HEK293 (cell line): Measurements from ENCODE around the gene DEAF1.

Experiments
- CTCF ChIA-PET: fragments of 350-600 bp; formaldehyde crosslinking; extraction: SDS; loops from one replicate; lab custom pipeline; 2021; ENCODE audit warnings: antibody characterized with exemption; lab: Yijun Ruan, JAX
- POLR2A ChIA-PET: fragments of 300-600 bp; formaldehyde crosslinking; extraction: SDS; loops from one replicate; lab custom pipeline; 2020; ENCODE audit warnings: antibody characterized with exemption, inconsistent platforms; lab: Yijun Ruan, JAX
- H3K27ac ChIP-seq: fragments of 200-500 bp; sonication (Bioruptor generic); 2 replicates; pipeline ENCODE4 v1.5.1; 2014; ENCODE audit warnings: low read depth, low read length, control low read depth, inconsistent platforms; ENCODE audit errors: extremely low read depth
- H3K36me3 ChIP-seq, 2 experiments: fragments of 200-500 bp in 1 of 2; sonication (Bioruptor generic) in 1 of 2; 1 replicate in 1 of 2; 2 replicates in 1 of 2; pipeline ENCODE4 v1.5.1; 2014 to 2017; ENCODE audit warnings: inconsistent platforms in 2 of 2, low read length in 2 of 2; ENCODE audit not compliant: control insufficient read depth in 2 of 2, insufficient read depth in 1 of 2
- H3K4me1 ChIP-seq: fragments of 200-500 bp; sonication (Bioruptor generic); 2 replicates; pipeline ENCODE4 v1.5.1; 2014; ENCODE audit warnings: mild to moderate bottlenecking, low read length, inconsistent platforms; ENCODE audit not compliant: control insufficient read depth, insufficient read depth
- H3K4me3 ChIP-seq: 2 replicates; pipeline ENCODE4 v1.5.1; 2011; ENCODE audit warnings: low read depth, mild to moderate bottlenecking, control low read depth, low read length, moderate library complexity
- H3K9me3 ChIP-seq: fragments of 200-500 bp; sonication (Bioruptor generic); 2 replicates; pipeline ENCODE4 v1.5.1; 2014; ENCODE audit warnings: low read depth, low read length, inconsistent platforms; ENCODE audit not compliant: control insufficient read depth, insufficient read depth
- EGR2 ChIP-seq: fragments of 450-650 bp; formaldehyde crosslinking; IDR thresholded peaks from 2 replicates; pipeline ENCODE4 v1.5.1; 2016; ENCODE audit warnings: low read depth, missing biosample characterization, missing genetic modification characterization
- HOXD13 ChIP-seq: sonication (generic); formaldehyde crosslinking; IDR thresholded peaks from 2 replicates; pipeline ENCODE4 v1.8.0; 2022; ENCODE audit warnings: missing genetic modification reagents, borderline replicate concordance
- PBX3 ChIP-seq: sonication (generic); formaldehyde crosslinking; IDR thresholded peaks from 2 replicates; pipeline ENCODE4 v1.8.1; 2022; ENCODE audit warnings: mild to moderate bottlenecking, moderate library complexity, missing genetic modification reagents
- SETDB1 ChIP-seq: IDR thresholded peaks from one replicate; pipeline ENCODE4 v1.6.1; 2017; ENCODE audit warnings: mild to moderate bottlenecking, low read length, moderate library complexity, mixed read lengths; ENCODE audit not compliant: insufficient read length
- YY2 ChIP-seq: fragments of 450-650 bp; formaldehyde crosslinking; IDR thresholded peaks from 2 replicates; pipeline ENCODE4 v1.5.1; 2016; ENCODE audit warnings: missing biosample characterization, missing genetic modification characterization
- ZFHX2 ChIP-seq: fragments of 450-650 bp; formaldehyde crosslinking; conservative IDR thresholded peaks from 2 replicates; pipeline ENCODE4 v1.5.1; 2016; ENCODE audit warnings: missing biosample characterization, missing genetic modification characterization
- ZIC2 ChIP-seq: fragments of 450-650 bp; formaldehyde crosslinking; IDR thresholded peaks from 2 replicates; pipeline ENCODE4 v1.5.1; 2016; ENCODE audit warnings: missing biosample characterization, missing genetic modification characterization
- ZNF174 ChIP-seq: fragments of 450-650 bp; formaldehyde crosslinking; IDR thresholded peaks from 2 replicates; pipeline ENCODE4 v1.5.0; 2017; ENCODE audit warnings: missing biosample characterization, mild to moderate bottlenecking, missing genetic modification characterization
- ZNF2 ChIP-seq: fragments of 450-650 bp; formaldehyde crosslinking; IDR thresholded peaks from 2 replicates; pipeline ENCODE4 v1.5.1; 2016; ENCODE audit warnings: missing biosample characterization, missing genetic modification characterization
- ZNF341 ChIP-seq: fragments of 450-650 bp; formaldehyde crosslinking; IDR thresholded peaks from 2 replicates; pipeline ENCODE4; 2016; ENCODE audit warnings: low read depth, missing biosample characterization, missing genetic modification characterization
- ZNF404 ChIP-seq: fragments of 450-650 bp; formaldehyde crosslinking; IDR thresholded peaks from 2 replicates; pipeline ENCODE4 v1.5.1; 2017; ENCODE audit warnings: missing biosample characterization, missing genetic modification characterization
- ZNF423 ChIP-seq: fragments of 450-650 bp; formaldehyde crosslinking; IDR thresholded peaks from 2 replicates; pipeline ENCODE4 v1.5.1; 2016; ENCODE audit warnings: missing biosample characterization, missing genetic modification characterization
- ZNF433 ChIP-seq: fragments of 450-650 bp; formaldehyde crosslinking; IDR thresholded peaks from 2 replicates; pipeline ENCODE4 v1.5.1; 2016; ENCODE audit warnings: missing biosample characterization, missing genetic modification characterization, low read depth
- ZNF548 ChIP-seq: fragments of 450-650 bp; formaldehyde crosslinking; IDR thresholded peaks from 2 replicates; pipeline ENCODE4 v1.5.1; 2016; ENCODE audit warnings: missing biosample characterization, missing genetic modification characterization
- ZNF555 ChIP-seq: fragments of 450-650 bp; formaldehyde crosslinking; conservative IDR thresholded peaks from 2 replicates; pipeline ENCODE4 v1.5.1; 2017; ENCODE audit warnings: missing biosample characterization, mild to moderate bottlenecking, missing genetic modification characterization, inconsistent platforms
- ZNF610 ChIP-seq: fragments of 450-650 bp; formaldehyde crosslinking; IDR thresholded peaks from 2 replicates; pipeline ENCODE4 v1.5.1; 2016; ENCODE audit warnings: missing biosample characterization, missing genetic modification characterization, borderline replicate concordance
- ZNF629 ChIP-seq: fragments of 450-650 bp; formaldehyde crosslinking; IDR thresholded peaks from 2 replicates; pipeline ENCODE4 v1.5.1; 2017; ENCODE audit warnings: missing biosample characterization, missing genetic modification characterization
- ZNF658 ChIP-seq: fragments of 450-650 bp; formaldehyde crosslinking; IDR thresholded peaks from 2 replicates; pipeline ENCODE4; 2016; ENCODE audit warnings: missing biosample characterization, missing genetic modification characterization
- ZNF777 ChIP-seq: fragments of 450-650 bp; formaldehyde crosslinking; IDR thresholded peaks from 2 replicates; pipeline ENCODE4 v1.5.1; 2017; ENCODE audit warnings: missing biosample characterization, missing genetic modification characterization, borderline replicate concordance
- ZNF792 ChIP-seq: fragments of 450-650 bp; formaldehyde crosslinking; IDR thresholded peaks from 2 replicates; pipeline ENCODE4 v1.5.1; 2016; ENCODE audit warnings: missing biosample characterization, missing genetic modification characterization
- ZNF830 ChIP-seq: fragments of 450-650 bp; IDR thresholded peaks from 2 replicates; pipeline ENCODE4 v1.5.0; 2018; ENCODE audit warnings: missing biosample characterization, missing genetic modification characterization, low read depth, mild to moderate bottlenecking, moderate library complexity
- TF ChIP-seq, protein P1 (sequence below): fragments of 450-650 bp; formaldehyde crosslinking; IDR thresholded peaks from 2 replicates; pipeline ENCODE4 v1.5.1; 2016; ENCODE audit warnings: missing biosample characterization, missing genetic modification characterization
- TF ChIP-seq, protein P2 (sequence below): fragments of 450-650 bp; formaldehyde crosslinking; IDR thresholded peaks from 2 replicates; pipeline ENCODE4 v1.5.1; 2016; ENCODE audit warnings: missing biosample characterization, missing genetic modification characterization, borderline replicate concordance
- TF ChIP-seq, protein P3 (sequence below): fragments of 450-650 bp; formaldehyde crosslinking; IDR thresholded peaks from 2 replicates; pipeline ENCODE4 v1.5.1; 2017; ENCODE audit warnings: missing biosample characterization, mild to moderate bottlenecking, missing genetic modification characterization, moderate library complexity

The DEAF1 gene

DNA sequence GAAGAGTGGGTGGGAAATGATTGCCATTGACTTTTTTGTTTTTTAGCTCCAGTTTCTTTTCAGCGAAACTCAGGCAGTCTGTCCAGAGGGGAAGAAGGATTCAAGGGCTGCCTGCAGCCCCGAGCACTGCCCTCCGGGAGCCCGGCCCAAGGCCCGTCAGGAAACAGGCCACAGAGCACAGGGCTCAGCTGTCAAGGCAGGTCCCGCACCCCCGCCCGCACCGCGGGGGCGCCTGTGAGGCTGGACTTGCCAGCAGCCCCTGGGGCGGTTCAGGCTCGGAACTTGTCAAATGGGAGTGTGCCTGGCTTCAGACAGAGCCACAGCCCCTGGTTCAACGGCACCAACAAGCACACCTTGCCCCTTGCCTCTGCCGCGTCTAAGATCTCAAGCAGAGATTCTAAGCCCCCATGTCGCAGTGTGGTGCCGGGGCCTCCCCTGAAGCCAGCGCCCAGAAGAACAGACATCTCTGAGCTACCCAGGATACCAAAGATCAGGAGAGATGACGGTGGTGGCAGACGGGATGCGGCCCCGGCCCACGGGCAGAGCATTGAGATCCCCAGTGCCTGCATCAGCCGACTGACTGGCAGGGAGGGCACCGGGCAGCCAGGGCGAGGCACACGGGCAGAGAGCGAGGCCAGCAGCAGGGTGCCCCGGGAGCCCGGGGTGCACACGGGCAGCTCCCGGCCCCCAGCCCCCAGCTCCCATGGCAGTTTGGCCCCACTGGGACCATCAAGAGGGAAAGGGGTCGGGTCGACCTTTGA, 87.8 kb downstream of the DEAF1 start (continued):
- TF ChIP-seq, protein P1, sequence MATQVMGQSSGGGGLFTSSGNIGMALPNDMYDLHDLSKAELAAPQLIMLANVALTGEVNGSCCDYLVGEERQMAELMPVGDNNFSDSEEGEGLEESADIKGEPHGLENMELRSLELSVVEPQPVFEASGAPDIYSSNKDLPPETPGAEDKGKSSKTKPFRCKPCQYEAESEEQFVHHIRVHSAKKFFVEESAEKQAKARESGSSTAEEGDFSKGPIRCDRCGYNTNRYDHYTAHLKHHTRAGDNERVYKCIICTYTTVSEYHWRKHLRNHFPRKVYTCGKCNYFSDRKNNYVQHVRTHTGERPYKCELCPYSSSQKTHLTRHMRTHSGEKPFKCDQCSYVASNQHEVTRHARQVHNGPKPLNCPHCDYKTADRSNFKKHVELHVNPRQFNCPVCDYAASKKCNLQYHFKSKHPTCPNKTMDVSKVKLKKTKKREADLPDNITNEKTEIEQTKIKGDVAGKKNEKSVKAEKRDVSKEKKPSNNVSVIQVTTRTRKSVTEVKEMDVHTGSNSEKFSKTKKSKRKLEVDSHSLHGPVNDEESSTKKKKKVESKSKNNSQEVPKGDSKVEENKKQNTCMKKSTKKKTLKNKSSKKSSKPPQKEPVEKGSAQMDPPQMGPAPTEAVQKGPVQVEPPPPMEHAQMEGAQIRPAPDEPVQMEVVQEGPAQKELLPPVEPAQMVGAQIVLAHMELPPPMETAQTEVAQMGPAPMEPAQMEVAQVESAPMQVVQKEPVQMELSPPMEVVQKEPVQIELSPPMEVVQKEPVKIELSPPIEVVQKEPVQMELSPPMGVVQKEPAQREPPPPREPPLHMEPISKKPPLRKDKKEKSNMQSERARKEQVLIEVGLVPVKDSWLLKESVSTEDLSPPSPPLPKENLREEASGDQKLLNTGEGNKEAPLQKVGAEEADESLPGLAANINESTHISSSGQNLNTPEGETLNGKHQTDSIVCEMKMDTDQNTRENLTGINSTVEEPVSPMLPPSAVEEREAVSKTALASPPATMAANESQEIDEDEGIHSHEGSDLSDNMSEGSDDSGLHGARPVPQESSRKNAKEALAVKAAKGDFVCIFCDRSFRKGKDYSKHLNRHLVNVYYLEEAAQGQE (tag by site-specific recombination): no peak
- TF ChIP-seq ZNF433 (tag by site-specific recombination) (no peak), ZNF610 (tag by site-specific recombination) (no peak), HOXD13 (CRISPR knock-in tag) (no peak), ZNF2 (tag by site-specific recombination) (no peak), ZNF658 (tag by site-specific recombination) (no peak), ZNF777 (tag by site-specific recombination) (no peak)

DNA sequence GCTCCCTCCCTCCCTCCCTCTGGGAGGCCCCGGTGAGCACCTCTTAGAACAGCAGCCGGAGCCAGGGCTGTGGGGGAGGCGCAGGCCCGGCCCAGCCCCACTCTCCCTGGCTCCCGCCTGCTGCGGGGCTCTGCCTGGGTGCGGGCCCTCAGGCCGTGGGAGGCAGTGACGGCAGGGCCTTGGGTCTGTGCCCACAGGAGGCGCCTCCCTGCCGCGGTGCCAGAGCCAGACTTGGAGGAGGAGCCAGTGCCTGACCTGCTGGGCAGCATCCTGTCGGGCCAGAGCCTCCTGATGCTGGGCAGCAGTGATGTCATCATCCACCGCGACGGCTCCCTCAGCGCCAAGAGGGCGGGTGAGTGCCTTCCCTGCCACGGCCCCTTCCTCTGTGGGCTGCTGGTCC, 88.8 kb downstream of the DEAF1 start:
- ChIA-PET CTCF (interaction anchor here (0.6 to 0.7 kb wide), 2 partner anchors 109 to 178 kb away, joined by 3 to 4 read pairs; no protein-coding TSS in a partner anchor), POLR2A (no interaction called here)
- no peak overlapping the region for H3K4me3 ChIP-seq
- TF ChIP-seq ZNF404: no peak
- no peak for TF ChIP-seq ZNF423 (tag by site-specific recombination)
- TF ChIP-seq ZIC2: peak; percentile 87
- peak; percentile 49 for TF ChIP-seq ZFHX2 (tag by site-specific recombination)
- TF ChIP-seq ZNF830 (tag by site-specific recombination): no peak
- TF ChIP-seq ZNF174 (tag by site-specific recombination): no peak
- TF ChIP-seq ZNF548 (tag by site-specific recombination): no peak
- TF ChIP-seq ZNF629 (tag by site-specific recombination): no peak
- TF ChIP-seq, protein P2, sequence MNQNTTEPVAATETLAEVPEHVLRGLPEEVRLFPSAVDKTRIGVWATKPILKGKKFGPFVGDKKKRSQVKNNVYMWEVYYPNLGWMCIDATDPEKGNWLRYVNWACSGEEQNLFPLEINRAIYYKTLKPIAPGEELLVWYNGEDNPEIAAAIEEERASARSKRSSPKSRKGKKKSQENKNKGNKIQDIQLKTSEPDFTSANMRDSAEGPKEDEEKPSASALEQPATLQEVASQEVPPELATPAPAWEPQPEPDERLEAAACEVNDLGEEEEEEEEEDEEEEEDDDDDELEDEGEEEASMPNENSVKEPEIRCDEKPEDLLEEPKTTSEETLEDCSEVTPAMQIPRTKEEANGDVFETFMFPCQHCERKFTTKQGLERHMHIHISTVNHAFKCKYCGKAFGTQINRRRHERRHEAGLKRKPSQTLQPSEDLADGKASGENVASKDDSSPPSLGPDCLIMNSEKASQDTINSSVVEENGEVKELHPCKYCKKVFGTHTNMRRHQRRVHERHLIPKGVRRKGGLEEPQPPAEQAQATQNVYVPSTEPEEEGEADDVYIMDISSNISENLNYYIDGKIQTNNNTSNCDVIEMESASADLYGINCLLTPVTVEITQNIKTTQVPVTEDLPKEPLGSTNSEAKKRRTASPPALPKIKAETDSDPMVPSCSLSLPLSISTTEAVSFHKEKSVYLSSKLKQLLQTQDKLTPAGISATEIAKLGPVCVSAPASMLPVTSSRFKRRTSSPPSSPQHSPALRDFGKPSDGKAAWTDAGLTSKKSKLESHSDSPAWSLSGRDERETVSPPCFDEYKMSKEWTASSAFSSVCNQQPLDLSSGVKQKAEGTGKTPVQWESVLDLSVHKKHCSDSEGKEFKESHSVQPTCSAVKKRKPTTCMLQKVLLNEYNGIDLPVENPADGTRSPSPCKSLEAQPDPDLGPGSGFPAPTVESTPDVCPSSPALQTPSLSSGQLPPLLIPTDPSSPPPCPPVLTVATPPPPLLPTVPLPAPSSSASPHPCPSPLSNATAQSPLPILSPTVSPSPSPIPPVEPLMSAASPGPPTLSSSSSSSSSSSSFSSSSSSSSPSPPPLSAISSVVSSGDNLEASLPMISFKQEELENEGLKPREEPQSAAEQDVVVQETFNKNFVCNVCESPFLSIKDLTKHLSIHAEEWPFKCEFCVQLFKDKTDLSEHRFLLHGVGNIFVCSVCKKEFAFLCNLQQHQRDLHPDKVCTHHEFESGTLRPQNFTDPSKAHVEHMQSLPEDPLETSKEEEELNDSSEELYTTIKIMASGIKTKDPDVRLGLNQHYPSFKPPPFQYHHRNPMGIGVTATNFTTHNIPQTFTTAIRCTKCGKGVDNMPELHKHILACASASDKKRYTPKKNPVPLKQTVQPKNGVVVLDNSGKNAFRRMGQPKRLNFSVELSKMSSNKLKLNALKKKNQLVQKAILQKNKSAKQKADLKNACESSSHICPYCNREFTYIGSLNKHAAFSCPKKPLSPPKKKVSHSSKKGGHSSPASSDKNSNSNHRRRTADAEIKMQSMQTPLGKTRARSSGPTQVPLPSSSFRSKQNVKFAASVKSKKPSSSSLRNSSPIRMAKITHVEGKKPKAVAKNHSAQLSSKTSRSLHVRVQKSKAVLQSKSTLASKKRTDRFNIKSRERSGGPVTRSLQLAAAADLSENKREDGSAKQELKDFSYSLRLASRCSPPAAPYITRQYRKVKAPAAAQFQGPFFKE (tag by site-specific recombination): no peak
- no peak for TF ChIP-seq SETDB1
- TF ChIP-seq PBX3 (CRISPR knock-in tag): no peak
- no peak for TF ChIP-seq ZNF341 (tag by site-specific recombination)
- TF ChIP-seq YY2 (tag by site-specific recombination): no peak
- TF ChIP-seq ZNF792 (tag by site-specific recombination): no peak
- TF ChIP-seq ZNF555 (tag by site-specific recombination): no peak
- TF ChIP-seq, protein P3, sequence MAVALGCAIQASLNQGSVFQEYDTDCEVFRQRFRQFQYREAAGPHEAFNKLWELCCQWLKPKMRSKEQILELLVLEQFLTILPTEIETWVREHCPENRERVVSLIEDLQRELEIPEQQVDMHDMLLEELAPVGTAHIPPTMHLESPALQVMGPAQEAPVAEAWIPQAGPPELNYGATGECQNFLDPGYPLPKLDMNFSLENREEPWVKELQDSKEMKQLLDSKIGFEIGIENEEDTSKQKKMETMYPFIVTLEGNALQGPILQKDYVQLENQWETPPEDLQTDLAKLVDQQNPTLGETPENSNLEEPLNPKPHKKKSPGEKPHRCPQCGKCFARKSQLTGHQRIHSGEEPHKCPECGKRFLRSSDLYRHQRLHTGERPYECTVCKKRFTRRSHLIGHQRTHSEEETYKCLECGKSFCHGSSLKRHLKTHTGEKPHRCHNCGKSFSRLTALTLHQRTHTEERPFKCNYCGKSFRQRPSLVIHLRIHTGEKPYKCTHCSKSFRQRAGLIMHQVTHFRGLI (tag by site-specific recombination): peak; percentile 71; the same call in 1 of the 2 replicates
- peak; percentile 23; the same call in 1 of the 2 replicates for TF ChIP-seq EGR2 (tag by site-specific recombination)
- H3K9me3 ChIP-seq: no peaks in the 10 kb centered on the region
- H3K36me3 ChIP-seq: peaks cover 12 to 95% of the 10 kb centered on the region in 2 experiments; a peak in 2 of 3 replicates
- H3K27ac ChIP-seq: no peak overlapping the region
- H3K4me1 ChIP-seq: no peaks in the 10 kb centered on the region
